Mucosa of stomach (tissue), 1 donor: ENCODE results near the gene BCL2L15.

Source experiments
- H3K27me3 ChIP-seq: one replicate; pipeline ENCODE4 v1.7.0; 2013; ENCODE audit warnings: mild to moderate bottlenecking, low read length; ENCODE audit not compliant: control insufficient read depth, insufficient read depth
- H3K36me3 ChIP-seq: one replicate; pipeline ENCODE4 v1.7.0; 2013; ENCODE audit warnings: low read length; ENCODE audit not compliant: control insufficient read depth, insufficient read depth
- H3K4me1 ChIP-seq: one replicate; pipeline ENCODE4 v1.7.0; 2013; ENCODE audit warnings: mild to moderate bottlenecking, low read length; ENCODE audit not compliant: control insufficient read depth, insufficient read depth
- H3K4me3 ChIP-seq: one replicate; pipeline ENCODE4 v1.7.0; 2013; ENCODE audit warnings: low read length
- H3K9ac ChIP-seq: one replicate; pipeline ENCODE4 v1.7.0; 2013; ENCODE audit warnings: mild to moderate bottlenecking, low read length, moderate library complexity
- H3K9me3 ChIP-seq: one replicate; pipeline ENCODE4 v1.7.0; 2013; ENCODE audit warnings: mild to moderate bottlenecking, low read length, moderate library complexity; ENCODE audit not compliant: control insufficient read depth
- donor health status: Pancreatic carcinoma.

BCL2L15 gene

GRCh38 chr1:113879739-113880038, 7.7 kb downstream of the BCL2L15 start:
- Histone ChIP-seq H3K9ac (no peak overlapping the region), H3K4me1 (peaks cover 8% of the 10 kb centered on the region), H3K27me3 (no peaks in the 10 kb centered on the region), H3K9me3 (no peaks in the 10 kb centered on the region), H3K4me3 (no peak overlapping the region), H3K36me3 (no peaks in the 10 kb centered on the region)

- Histone ChIP-seq H3K9me3 (no peaks in the 10 kb centered on the region), H3K4me3 (no peak overlapping the region), H3K9ac (no peak overlapping the region), H3K36me3 (no peaks in the 10 kb centered on the region), H3K27me3 (no peaks in the 10 kb centered on the region), H3K4me1 (peaks cover 7% of the 10 kb centered on the region)
Measured at GRCh38 chr1:113876176-113876575, 11.2 kb downstream of the BCL2L15 start.

- Histone ChIP-seq H3K9ac (no peak overlapping the region), H3K4me3 (no peak overlapping the region), H3K36me3 (no peaks in the 10 kb centered on the region), H3K27me3 (no peaks in the 10 kb centered on the region), H3K9me3 (no peaks in the 10 kb centered on the region), H3K4me1 (peaks cover 2% of the 10 kb centered on the region)
Measured at GRCh38 chr1:113875714-113876113, 11.7 kb downstream of the BCL2L15 start.

GRCh38 chr1:113874012-113874879, 13.1 kb downstream of the BCL2L15 start:
- H3K4me3 ChIP-seq: no peak overlapping the region
- no peaks in the 10 kb centered on the region for H3K4me1 ChIP-seq
- H3K36me3 ChIP-seq: no peaks in the 10 kb centered on the region
- H3K27me3 ChIP-seq: no peaks in the 10 kb centered on the region
- H3K9ac ChIP-seq: no peak overlapping the region
- no peaks in the 10 kb centered on the region for H3K9me3 ChIP-seq

- Histone ChIP-seq H3K9ac (no peak overlapping the region), H3K9me3 (no peaks in the 10 kb centered on the region), H3K36me3 (no peaks in the 10 kb centered on the region), H3K4me3 (no peak overlapping the region), H3K27me3 (no peaks in the 10 kb centered on the region), H3K4me1 (no peaks in the 10 kb centered on the region)
Measured at GRCh38 chr1:113872219-113872935, 15.0 kb downstream of the BCL2L15 start.

GRCh38 chr1:113871597-113872113, 15.7 kb downstream of the BCL2L15 start, which contains the start of gene PTPN22:
Gene PTPN22, minus strand, starts transcription at chr1:113871712.
- H3K9ac ChIP-seq: no peak within 1 kb of the TSS
- no peak within 1 kb of the TSS for H3K4me3 ChIP-seq
- no peaks in the 10 kb centered on the region for H3K9me3 ChIP-seq

GRCh38 chr1:113870778-113871177, 16.6 kb downstream of the BCL2L15 start:
- H3K27me3 ChIP-seq: no peaks in the 10 kb centered on the region

More at GRCh38 chr1:113871597-113872113, 15.7 kb downstream of the BCL2L15 start, which contains the start of gene PTPN22:
- Histone ChIP-seq H3K36me3 (no peaks in the 10 kb centered on the region), H3K27me3 (no peaks in the 10 kb centered on the region), H3K4me1 (no peaks in the 10 kb centered on the region)

GRCh38 chr1:113868387-113869083, 18.8 kb downstream of the BCL2L15 start:
- no peak overlapping the region for H3K9ac ChIP-seq
- no peak overlapping the region for H3K4me3 ChIP-seq
- H3K4me1 ChIP-seq: no peaks in the 10 kb centered on the region
- H3K9me3 ChIP-seq: no peaks in the 10 kb centered on the region
- H3K27me3 ChIP-seq: no peaks in the 10 kb centered on the region
- no peaks in the 10 kb centered on the region for H3K36me3 ChIP-seq

More at GRCh38 chr1:113870778-113871177, 16.6 kb downstream of the BCL2L15 start:
- Histone ChIP-seq H3K36me3 (no peaks in the 10 kb centered on the region), H3K9ac (no peak overlapping the region), H3K4me1 (no peaks in the 10 kb centered on the region), H3K4me3 (no peak overlapping the region), H3K9me3 (no peaks in the 10 kb centered on the region)

- H3K9me3 ChIP-seq: no peaks in the 10 kb centered on the region
- H3K4me1 ChIP-seq: no peaks in the 10 kb centered on the region
- H3K36me3 ChIP-seq: no peaks in the 10 kb centered on the region
- no peak overlapping the region for H3K4me3 ChIP-seq
- no peak overlapping the region for H3K9ac ChIP-seq
- no peaks in the 10 kb centered on the region for H3K27me3 ChIP-seq
Measured at GRCh38 chr1:113861641-113862040, 25.7 kb downstream of the BCL2L15 start.

GRCh38 chr1:113860891-113861290, 26.5 kb downstream of the BCL2L15 start:
- Histone ChIP-seq H3K27me3 (no peaks in the 10 kb centered on the region), H3K36me3 (no peaks in the 10 kb centered on the region), H3K9ac (no peak overlapping the region), H3K4me1 (no peaks in the 10 kb centered on the region), H3K9me3 (no peaks in the 10 kb centered on the region), H3K4me3 (no peak overlapping the region)

GRCh38 chr1:113859478-113860175, 27.8 kb downstream of the BCL2L15 start:
- H3K36me3 ChIP-seq: no peaks in the 10 kb centered on the region
- H3K27me3 ChIP-seq: no peaks in the 10 kb centered on the region
- no peak overlapping the region for H3K4me3 ChIP-seq
- H3K9me3 ChIP-seq: no peaks in the 10 kb centered on the region
- H3K4me1 ChIP-seq: no peaks in the 10 kb centered on the region
- H3K9ac ChIP-seq: no peak overlapping the region
